K562 (cell line): ENCODE measurements around the gene SLC2A4. TPM values are rescaled to one million over a fixed set of nuclear protein-coding genes. Genes with fewer than 3 reads are reported as not detected.

Source experiments
- EGR1 ChIP-seq: fragments of 450-650 bp; conservative IDR thresholded peaks from 2 replicates; pipeline ENCODE4 v1.6.1; 2017; ENCODE audit warnings: mild to moderate bottlenecking
- GATAD2A ChIP-seq: fragments of 450-650 bp; IDR thresholded peaks from 2 replicates; pipeline ENCODE4 v1.6.1; 2017
- HNRNPLL ChIP-seq: fragments of 200-400 bp; formaldehyde crosslinking; IDR thresholded peaks from 2 replicates; pipeline ENCODE4 v1.6.1; 2017; ENCODE audit warnings: low read length, low read depth, mild to moderate bottlenecking; ENCODE audit not compliant: poor library complexity, severe bottlenecking
- KDM5B ChIP-seq: fragments of 200-600 bp; sonication (generic); IDR thresholded peaks from 2 replicates; pipeline ENCODE4 v1.6.1; 2012; ENCODE audit warnings: low read depth, mild to moderate bottlenecking, moderate library complexity, low read length, control low read depth, inconsistent platforms; ENCODE audit not compliant: insufficient replicate concordance
- MIER1 ChIP-seq: fragments of 450-650 bp; IDR thresholded peaks from 2 replicates; pipeline ENCODE4 v1.6.1; 2016; ENCODE audit warnings: antibody characterized with exemption, mild to moderate bottlenecking, low read depth
- NCOR1 ChIP-seq: fragments of 450-650 bp; IDR thresholded peaks from 2 replicates; pipeline ENCODE4 v1.6.1; 2016; ENCODE audit warnings: mild to moderate bottlenecking, moderate library complexity
- NFIX ChIP-seq: fragments of 250-450 bp; sonication (Bioruptor Pico); IDR thresholded peaks from 2 replicates; pipeline ENCODE4 v1.4.0; 2020; ENCODE audit warnings: low read depth, mild to moderate bottlenecking, moderate library complexity
- RFX1 ChIP-seq: fragments of 450-650 bp; IDR thresholded peaks from 2 replicates; pipeline ENCODE4 v1.6.1; 2016; ENCODE audit warnings: mild to moderate bottlenecking, moderate library complexity
- SNRNP70 ChIP-seq: fragments of 200-400 bp; formaldehyde crosslinking; optimal IDR thresholded peaks from 2 replicates; pipeline ENCODE3; 2017; ENCODE audit warnings: low read depth, low read length
- TCF7L2 ChIP-seq: fragments of 150-350 bp; IDR thresholded peaks from 2 replicates; pipeline ENCODE4 v1.6.1; 2016; ENCODE audit warnings: low read depth, mild to moderate bottlenecking, low read length, moderate library complexity
- U2AF1 ChIP-seq: fragments of 200-400 bp; formaldehyde crosslinking; optimal IDR thresholded peaks from 2 replicates; pipeline ENCODE3; 2017; ENCODE audit warnings: mild to moderate bottlenecking, low read depth, low read length, moderate library complexity
- ZBTB17 ChIP-seq: fragments of 450-650 bp; formaldehyde crosslinking; IDR thresholded peaks from 2 replicates; pipeline ENCODE4 v1.4.0; 2020; ENCODE audit warnings: mild to moderate bottlenecking
- ZNF12 ChIP-seq: sonication (generic); formaldehyde crosslinking; IDR thresholded peaks from 2 replicates; pipeline ENCODE4 v1.4.0; 2020; ENCODE audit warnings: mild to moderate bottlenecking, missing genetic modification reagents
- ZNF274 ChIP-seq: IDR thresholded peaks from 2 replicates; pipeline ENCODE4 v1.6.1; 2011; ENCODE audit warnings: low read depth, mild to moderate bottlenecking, low read length, moderate library complexity, borderline replicate concordance
- ZNF717 ChIP-seq: fragments of 250-450 bp; sonication (Bioruptor Pico); IDR thresholded peaks from 2 replicates; pipeline ENCODE4 v1.5.0; 2021
- polyA plus RNA-seq, 8 experiments: library from polyadenylated mRNA; depleted of rRNA in 4 of 8; stranded (reverse) in 5 of 8; unstranded in 3 of 8; fragments of >200 nt; fragmentation: Nextera tagmentation in 2 of 8; fragmentation: Illumina TruSeq in 1 of 8; extraction: Ambion mirVana in 2 of 8; extraction: Trizol in 1 of 8; gene quantifications; 2 replicates each; pipeline versions ENCODE4 v1.2.1 to v1.2.3, GENCODE V29; 2011 to 2014; ENCODE audit warnings: inconsistent platforms in 1 of 8, missing spikeins in 1 of 8
- total RNA-seq, 7 experiments: library from RNA; depleted of rRNA in 6 of 7; stranded (reverse); fragments of >200 nt in 6 of 7; fragmentation: Illumina TruSeq in 2 of 7; extraction: Trizol in 2 of 7; gene quantifications; 2 replicates each; pipeline versions ENCODE4 v1.2.1 to v1.2.3, GENCODE V29; 2011 to 2021; ENCODE audit warnings: low replicate concordance in 1 of 7
- TF ChIP-seq, protein P1 (sequence below): fragments of 250-450 bp; sonication (Bioruptor Pico); IDR thresholded peaks from 2 replicates; pipeline ENCODE4 v1.8.0; 2021; ENCODE audit warnings: moderate library complexity, mild to moderate bottlenecking, inconsistent platforms
- TF ChIP-seq, protein P2 (sequence below): fragments of 200-800 bp; sonication (Bioruptor generic); IDR thresholded peaks from 2 replicates; pipeline ENCODE4 v1.6.1; 2017; ENCODE audit warnings: missing genetic modification characterization, missing compliant biosample characterization
- TF ChIP-seq, protein P3 (sequence below), 2 experiments: fragments of 450-650 bp; IDR thresholded peaks; 2 replicates each; pipeline ENCODE4 v1.6.1; 2018; ENCODE audit warnings: mild to moderate bottlenecking in 2 of 2, low read depth in 1 of 2; ENCODE audit not compliant: partially characterized antibody in 2 of 2
- TF ChIP-seq, protein P4 (sequence below): fragments of 250-450 bp; sonication (Bioruptor Pico); IDR thresholded peaks from 2 replicates; pipeline ENCODE4 v1.8.0; 2022; ENCODE audit warnings: inconsistent platforms, mild to moderate bottlenecking, moderate library complexity, borderline replicate concordance

Gene SLC2A4
- total and polyA plus RNA-seq, 9 of the 15 experiments (the other 6 are each of a cell fraction or from before 2014, with no cell fraction given) = 0.74 to 3.5 (median 1.6) TPM

DNA sequence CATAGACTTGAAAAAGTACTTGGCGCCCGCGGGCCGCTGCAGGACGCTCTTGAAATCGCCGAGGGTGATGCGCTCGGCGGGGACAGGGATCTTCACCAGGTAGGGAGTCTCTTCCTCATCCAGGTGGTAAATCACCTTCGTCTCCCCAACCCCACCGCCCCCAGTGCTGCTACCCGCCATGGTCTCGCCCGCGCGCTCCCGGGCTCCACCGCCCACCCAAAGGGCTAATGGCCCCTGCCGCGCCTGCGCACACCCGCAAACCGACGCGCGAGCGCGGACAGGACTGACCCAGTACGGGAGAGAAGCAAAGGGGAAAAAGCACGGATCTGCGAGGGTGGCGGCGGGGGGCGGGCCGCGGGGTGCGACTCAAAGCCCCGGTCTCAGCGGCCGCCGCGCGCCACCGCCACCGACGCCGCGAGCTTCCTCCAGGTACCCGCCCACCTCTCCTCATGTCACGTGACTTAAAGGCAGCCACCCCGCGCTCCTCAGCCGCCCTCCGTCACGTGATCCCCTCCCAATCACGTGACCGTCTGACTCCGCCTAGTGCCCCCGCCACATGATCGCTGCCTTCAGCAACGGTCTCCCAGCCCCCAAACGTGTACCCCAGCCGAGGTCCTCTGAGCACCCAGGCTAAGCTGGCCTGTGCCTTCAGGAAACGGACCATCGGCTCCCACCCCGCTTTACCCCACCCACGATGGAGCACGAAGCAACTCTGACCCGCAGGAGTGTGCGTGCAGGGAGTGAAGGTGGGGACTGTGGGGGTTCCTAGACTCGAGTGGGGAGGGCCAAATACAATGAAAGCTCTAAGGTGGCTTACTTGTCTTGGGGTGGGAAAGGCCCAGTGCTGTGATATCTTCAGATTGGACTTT lies 47.2 kb upstream of the SLC2A4 start, which contains the start of gene DVL2 (continued):
- TF ChIP-seq, protein P1, sequence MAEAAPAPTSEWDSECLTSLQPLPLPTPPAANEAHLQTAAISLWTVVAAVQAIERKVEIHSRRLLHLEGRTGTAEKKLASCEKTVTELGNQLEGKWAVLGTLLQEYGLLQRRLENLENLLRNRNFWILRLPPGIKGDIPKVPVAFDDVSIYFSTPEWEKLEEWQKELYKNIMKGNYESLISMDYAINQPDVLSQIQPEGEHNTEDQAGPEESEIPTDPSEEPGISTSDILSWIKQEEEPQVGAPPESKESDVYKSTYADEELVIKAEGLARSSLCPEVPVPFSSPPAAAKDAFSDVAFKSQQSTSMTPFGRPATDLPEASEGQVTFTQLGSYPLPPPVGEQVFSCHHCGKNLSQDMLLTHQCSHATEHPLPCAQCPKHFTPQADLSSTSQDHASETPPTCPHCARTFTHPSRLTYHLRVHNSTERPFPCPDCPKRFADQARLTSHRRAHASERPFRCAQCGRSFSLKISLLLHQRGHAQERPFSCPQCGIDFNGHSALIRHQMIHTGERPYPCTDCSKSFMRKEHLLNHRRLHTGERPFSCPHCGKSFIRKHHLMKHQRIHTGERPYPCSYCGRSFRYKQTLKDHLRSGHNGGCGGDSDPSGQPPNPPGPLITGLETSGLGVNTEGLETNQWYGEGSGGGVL (CRISPR knock-in tag) = no peak
- TF ChIP-seq GATAD2A (no peak), TCF7L2 (no peak), ZNF12 (no peak), EGR1 (peak; percentile 87), RFX1 (no peak), ZNF274 (no peak), SNRNP70 (no peak), KDM5B (peak; percentile 62), ZNF717 (CRISPR knock-in tag) (0 out of 2 replicates have a peak, but pooled peaks have one; percentile 30), NFIX (CRISPR knock-in tag) (no peak), U2AF1 (no peak), HNRNPLL (no peak), NCOR1 (peak; percentile 64), MIER1 (no peak), ZBTB17 (CRISPR knock-in tag) (peak; percentile 85)
- TF ChIP-seq, protein P2, sequence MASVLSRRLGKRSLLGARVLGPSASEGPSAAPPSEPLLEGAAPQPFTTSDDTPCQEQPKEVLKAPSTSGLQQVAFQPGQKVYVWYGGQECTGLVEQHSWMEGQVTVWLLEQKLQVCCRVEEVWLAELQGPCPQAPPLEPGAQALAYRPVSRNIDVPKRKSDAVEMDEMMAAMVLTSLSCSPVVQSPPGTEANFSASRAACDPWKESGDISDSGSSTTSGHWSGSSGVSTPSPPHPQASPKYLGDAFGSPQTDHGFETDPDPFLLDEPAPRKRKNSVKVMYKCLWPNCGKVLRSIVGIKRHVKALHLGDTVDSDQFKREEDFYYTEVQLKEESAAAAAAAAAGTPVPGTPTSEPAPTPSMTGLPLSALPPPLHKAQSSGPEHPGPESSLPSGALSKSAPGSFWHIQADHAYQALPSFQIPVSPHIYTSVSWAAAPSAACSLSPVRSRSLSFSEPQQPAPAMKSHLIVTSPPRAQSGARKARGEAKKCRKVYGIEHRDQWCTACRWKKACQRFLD (CRISPR knock-in tag) = peak; percentile 56
- TF ChIP-seq, protein P3, sequence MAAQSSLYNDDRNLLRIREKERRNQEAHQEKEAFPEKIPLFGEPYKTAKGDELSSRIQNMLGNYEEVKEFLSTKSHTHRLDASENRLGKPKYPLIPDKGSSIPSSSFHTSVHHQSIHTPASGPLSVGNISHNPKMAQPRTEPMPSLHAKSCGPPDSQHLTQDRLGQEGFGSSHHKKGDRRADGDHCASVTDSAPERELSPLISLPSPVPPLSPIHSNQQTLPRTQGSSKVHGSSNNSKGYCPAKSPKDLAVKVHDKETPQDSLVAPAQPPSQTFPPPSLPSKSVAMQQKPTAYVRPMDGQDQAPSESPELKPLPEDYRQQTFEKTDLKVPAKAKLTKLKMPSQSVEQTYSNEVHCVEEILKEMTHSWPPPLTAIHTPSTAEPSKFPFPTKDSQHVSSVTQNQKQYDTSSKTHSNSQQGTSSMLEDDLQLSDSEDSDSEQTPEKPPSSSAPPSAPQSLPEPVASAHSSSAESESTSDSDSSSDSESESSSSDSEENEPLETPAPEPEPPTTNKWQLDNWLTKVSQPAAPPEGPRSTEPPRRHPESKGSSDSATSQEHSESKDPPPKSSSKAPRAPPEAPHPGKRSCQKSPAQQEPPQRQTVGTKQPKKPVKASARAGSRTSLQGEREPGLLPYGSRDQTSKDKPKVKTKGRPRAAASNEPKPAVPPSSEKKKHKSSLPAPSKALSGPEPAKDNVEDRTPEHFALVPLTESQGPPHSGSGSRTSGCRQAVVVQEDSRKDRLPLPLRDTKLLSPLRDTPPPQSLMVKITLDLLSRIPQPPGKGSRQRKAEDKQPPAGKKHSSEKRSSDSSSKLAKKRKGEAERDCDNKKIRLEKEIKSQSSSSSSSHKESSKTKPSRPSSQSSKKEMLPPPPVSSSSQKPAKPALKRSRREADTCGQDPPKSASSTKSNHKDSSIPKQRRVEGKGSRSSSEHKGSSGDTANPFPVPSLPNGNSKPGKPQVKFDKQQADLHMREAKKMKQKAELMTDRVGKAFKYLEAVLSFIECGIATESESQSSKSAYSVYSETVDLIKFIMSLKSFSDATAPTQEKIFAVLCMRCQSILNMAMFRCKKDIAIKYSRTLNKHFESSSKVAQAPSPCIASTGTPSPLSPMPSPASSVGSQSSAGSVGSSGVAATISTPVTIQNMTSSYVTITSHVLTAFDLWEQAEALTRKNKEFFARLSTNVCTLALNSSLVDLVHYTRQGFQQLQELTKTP (IDR thresholded peaks at IDR 0.05; ENCODE audit: low read depth in 1 of 2, partially characterized antibody in 2 of 2) = peak in 1 of 2 experiments; percentile 84
- TF ChIP-seq, protein P4, sequence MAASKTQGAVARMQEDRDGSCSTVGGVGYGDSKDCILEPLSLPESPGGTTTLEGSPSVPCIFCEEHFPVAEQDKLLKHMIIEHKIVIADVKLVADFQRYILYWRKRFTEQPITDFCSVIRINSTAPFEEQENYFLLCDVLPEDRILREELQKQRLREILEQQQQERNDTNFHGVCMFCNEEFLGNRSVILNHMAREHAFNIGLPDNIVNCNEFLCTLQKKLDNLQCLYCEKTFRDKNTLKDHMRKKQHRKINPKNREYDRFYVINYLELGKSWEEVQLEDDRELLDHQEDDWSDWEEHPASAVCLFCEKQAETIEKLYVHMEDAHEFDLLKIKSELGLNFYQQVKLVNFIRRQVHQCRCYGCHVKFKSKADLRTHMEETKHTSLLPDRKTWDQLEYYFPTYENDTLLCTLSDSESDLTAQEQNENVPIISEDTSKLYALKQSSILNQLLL (CRISPR knock-in tag) = no peak
